CD14-positive monocyte (primary cell): ENCODE measurements around the gene PCDH1. TPM values are rescaled to one million over a fixed set of nuclear protein-coding genes. Genes with fewer than 3 reads are reported as not detected.

Experiments
- DNase-seq, 3 donors: peaks; one replicate each; pipeline ENCODE4 v3.0.0-alpha.2; 2011 to 2022
- H2AFZ ChIP-seq: 2 replicates; pipeline ENCODE4 v1.6.0; 2012; ENCODE audit warnings: mild to moderate bottlenecking, low read depth, low read length, inconsistent platforms; ENCODE audit not compliant: insufficient read depth, poor library complexity, severe bottlenecking
- H3K27ac ChIP-seq, 2 donors: 1 replicate in 1 of 2; 2 replicates in 1 of 2; pipeline ENCODE4 v1.5.1; 2012 to 2013; ENCODE audit warnings: low read length in 2 of 2, control low read depth in 1 of 2, inconsistent platforms in 1 of 2, low read depth in 1 of 2, mild to moderate bottlenecking in 1 of 2
- H3K27me3 ChIP-seq, 2 donors: one replicate each; pipeline versions ENCODE4 v1.6.0 to v1.6.1; 2011 to 2013; ENCODE audit warnings: low read length in 2 of 2; ENCODE audit not compliant: control insufficient read depth in 2 of 2, insufficient read depth in 2 of 2
- H3K36me3 ChIP-seq, 2 donors: replicated peaks in 1 of 2; 1 replicate in 1 of 2; 2 replicates in 1 of 2; pipeline versions ENCODE4 v1.5.1 to v1.6.1; 2012 to 2013; ENCODE audit warnings: low read length in 2 of 2, control low read depth in 1 of 2, inconsistent platforms in 1 of 2, mild to moderate bottlenecking in 1 of 2; ENCODE audit not compliant: insufficient read depth in 2 of 2, control insufficient read depth in 1 of 2
- H3K4me1 ChIP-seq, 2 donors: 1 replicate in 1 of 2; 2 replicates in 1 of 2; pipeline versions ENCODE4 v1.5.1 to v1.6.1; 2012 to 2013; ENCODE audit warnings: low read length in 2 of 2, control low read depth in 1 of 2, inconsistent platforms in 1 of 2, mild to moderate bottlenecking in 1 of 2, moderate library complexity in 1 of 2; ENCODE audit not compliant: insufficient read depth in 2 of 2, control insufficient read depth in 1 of 2
- H3K4me2 ChIP-seq: replicated peaks from 2 replicates; pipeline ENCODE3; 2012; ENCODE audit warnings: low read length, moderate library complexity, mild to moderate bottlenecking; ENCODE audit not compliant: poor library complexity, severe bottlenecking; ENCODE audit errors: extremely low read depth
- H3K4me3 ChIP-seq, 3 experiments: fragments of 200-600 bp in 1 of 3; sonication (generic) in 1 of 3; replicated peaks in 1 of 3; 1 replicate in 2 of 3; 2 replicates in 1 of 3; pipeline ENCODE4 v1.5.1; 2011 to 2013; ENCODE audit warnings: low read length in 3 of 3, mild to moderate bottlenecking in 3 of 3, control low read depth in 2 of 3, low read depth in 2 of 3, inconsistent platforms in 1 of 3, moderate library complexity in 1 of 3
- H3K79me2 ChIP-seq: 2 replicates; pipeline ENCODE4 v1.6.0; 2012; ENCODE audit warnings: mild to moderate bottlenecking, control low read depth, inconsistent platforms, low read length, moderate library complexity; ENCODE audit not compliant: insufficient read depth
- H3K9ac ChIP-seq: 2 replicates; pipeline ENCODE4 v1.6.0; 2017; ENCODE audit warnings: low read length, mild to moderate bottlenecking; ENCODE audit not compliant: insufficient read depth, poor library complexity, severe bottlenecking
- H3K9me3 ChIP-seq, 2 donors: replicated peaks in 1 of 2; 1 replicate in 1 of 2; 2 replicates in 1 of 2; pipeline versions ENCODE4 v1.5.1 to v1.6.1; 2012 to 2013; ENCODE audit warnings: low read length in 2 of 2, control low read depth in 1 of 2; ENCODE audit not compliant: control insufficient read depth in 1 of 2, insufficient read depth in 1 of 2
- H4K20me1 ChIP-seq: 2 replicates; pipeline ENCODE4 v1.6.0; 2012; ENCODE audit warnings: mild to moderate bottlenecking, low read length, control low read depth, moderate library complexity; ENCODE audit not compliant: insufficient read depth
- H3K27ac Mint-ChIP-seq, 7 donors: one replicate each; pipeline ENCODE4 v1.8.0; 2020; ENCODE audit warnings: mild to moderate bottlenecking in 7 of 7, mixed read lengths in 7 of 7, moderate library complexity in 6 of 7, inconsistent platforms in 2 of 7
- H3K27me3 Mint-ChIP-seq, 3 donors: one replicate each; pipeline ENCODE4 v1.8.0; 2021 to 2022; ENCODE audit warnings: low read depth in 3 of 3, mild to moderate bottlenecking in 3 of 3, mixed read lengths in 3 of 3, moderate library complexity in 3 of 3, inconsistent platforms in 1 of 3
- H3K36me3 Mint-ChIP-seq, 2 donors: one replicate each; pipeline ENCODE4 v1.8.0; 2020; ENCODE audit warnings: mixed read lengths in 2 of 2, inconsistent platforms in 1 of 2, mild to moderate bottlenecking in 1 of 2
- H3K4me1 Mint-ChIP-seq: one replicate; pipeline ENCODE4 v1.8.0; 2020; ENCODE audit warnings: mild to moderate bottlenecking, mixed read lengths
- H3K4me3 Mint-ChIP-seq, 2 donors: one replicate each; pipeline ENCODE4 v1.8.0; 2020; ENCODE audit warnings: mild to moderate bottlenecking in 2 of 2, mixed read lengths in 2 of 2, moderate library complexity in 1 of 2
- H3K9me3 Mint-ChIP-seq, 7 donors: one replicate each; pipeline ENCODE4 v1.8.0; 2020 to 2022; ENCODE audit warnings: mixed read lengths in 7 of 7, mild to moderate bottlenecking in 6 of 7, moderate library complexity in 6 of 7, inconsistent platforms in 2 of 7
- WGBS: methylation state at CpG from one replicate; pipeline ENCODE4 v1.1.5; 2013; ENCODE audit warnings: missing lambda C conversion rate; ENCODE audit not compliant: insufficient coverage; 5-methylcytosine and 5-hydroxymethylcytosine counted together
- intact Hi-C, 2 donors: fragments of 100-400 bp; cut with micrococcal nuclease; formaldehyde crosslinking; loops; one replicate each; pipeline versions ENCODE4 v1.15.0 to v1.15.1; 2023
- polyA plus RNA-seq, 3 donors: library from polyadenylated mRNA; depleted of rRNA in 1 of 3; unstranded in 2 of 3; stranded (reverse) in 1 of 3; fragments of 300-500 nt in 2 of 3; fragments of >200 nt in 1 of 3; fragmentation: Illumina TruSeq in 2 of 3; gene quantifications; 1 replicate in 2 of 3; 2 replicates in 1 of 3; pipeline ENCODE4 v1.2.3, GENCODE V29; 2012 to 2021
- TF ChIP-seq, protein P1 (sequence below): fragments of 200-600 bp; IDR thresholded peaks from one replicate; pipeline ENCODE4 v1.8.0; 2022; ENCODE audit warnings: antibody characterized with exemption, mild to moderate bottlenecking

Gene PCDH1
- polyA plus RNA-seq, 3 donors, result not detected

DNA sequence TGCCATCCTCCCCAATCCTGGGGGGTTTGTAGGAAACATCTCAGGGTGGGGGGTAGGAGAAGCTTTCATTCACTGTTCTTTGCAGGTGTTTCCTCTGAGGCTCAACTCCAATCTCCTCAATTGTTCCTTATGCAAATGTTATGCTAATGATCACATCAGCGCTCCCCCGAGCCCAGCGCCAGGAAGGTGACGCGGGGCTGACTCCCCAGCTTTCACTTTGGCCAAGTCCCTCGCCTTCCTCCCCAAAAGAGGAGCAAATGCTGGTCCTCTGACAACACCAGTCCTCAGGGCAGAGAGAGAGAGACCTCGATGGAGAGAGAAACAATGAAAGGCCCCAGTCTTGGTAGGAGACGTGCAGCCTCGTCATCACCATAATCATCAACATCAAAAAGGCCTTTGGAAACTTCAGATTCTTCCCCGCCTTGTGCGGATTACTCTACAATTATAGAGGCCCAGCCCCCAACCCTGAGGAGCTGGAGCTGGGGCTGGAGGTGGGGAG, 39.1 kb downstream of the PCDH1 start:
- DNase-seq, result no peak
- H3K9ac ChIP-seq, result no peak overlapping the region
- no peak overlapping the region for H3K27ac Mint-ChIP-seq
- H3K9me3 ChIP-seq, result no peaks in the 10 kb centered on the region
- H3K4me3 Mint-ChIP-seq, result peak overlapping the region in 1 of 2 donors; percentile 51
- TF ChIP-seq, protein P1, sequence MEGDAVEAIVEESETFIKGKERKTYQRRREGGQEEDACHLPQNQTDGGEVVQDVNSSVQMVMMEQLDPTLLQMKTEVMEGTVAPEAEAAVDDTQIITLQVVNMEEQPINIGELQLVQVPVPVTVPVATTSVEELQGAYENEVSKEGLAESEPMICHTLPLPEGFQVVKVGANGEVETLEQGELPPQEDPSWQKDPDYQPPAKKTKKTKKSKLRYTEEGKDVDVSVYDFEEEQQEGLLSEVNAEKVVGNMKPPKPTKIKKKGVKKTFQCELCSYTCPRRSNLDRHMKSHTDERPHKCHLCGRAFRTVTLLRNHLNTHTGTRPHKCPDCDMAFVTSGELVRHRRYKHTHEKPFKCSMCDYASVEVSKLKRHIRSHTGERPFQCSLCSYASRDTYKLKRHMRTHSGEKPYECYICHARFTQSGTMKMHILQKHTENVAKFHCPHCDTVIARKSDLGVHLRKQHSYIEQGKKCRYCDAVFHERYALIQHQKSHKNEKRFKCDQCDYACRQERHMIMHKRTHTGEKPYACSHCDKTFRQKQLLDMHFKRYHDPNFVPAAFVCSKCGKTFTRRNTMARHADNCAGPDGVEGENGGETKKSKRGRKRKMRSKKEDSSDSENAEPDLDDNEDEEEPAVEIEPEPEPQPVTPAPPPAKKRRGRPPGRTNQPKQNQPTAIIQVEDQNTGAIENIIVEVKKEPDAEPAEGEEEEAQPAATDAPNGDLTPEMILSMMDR, result no peak
- WGBS, result no CpG with 5 or more reads among the region's 11 CpGs
- no peak overlapping the region for H2AFZ ChIP-seq
- H4K20me1 ChIP-seq, result no peaks in the 10 kb centered on the region
- peaks cover 16% of the 10 kb centered on the region for H3K4me1 Mint-ChIP-seq
- H3K36me3 ChIP-seq, result no peaks in the 10 kb centered on the region
- intact Hi-C loops, result no loop called here
- H3K27ac ChIP-seq, result no peak overlapping the region
- H3K4me3 ChIP-seq, result no peak overlapping the region
- peaks cover 0 to 2% of the 10 kb centered on the region in 2 donors for H3K27me3 ChIP-seq
- H3K4me2 ChIP-seq, result no peak overlapping the region
- peaks cover 8 to 16% (median 13%) of the 10 kb centered on the region in 3 donors for H3K27me3 Mint-ChIP-seq
- H3K36me3 Mint-ChIP-seq, result no peaks in the 10 kb centered on the region
- no peaks in the 10 kb centered on the region for H3K79me2 ChIP-seq
- peaks cover 8 to 14% of the 10 kb centered on the region in 2 donors for H3K4me1 ChIP-seq
- no peaks in the 10 kb centered on the region for H3K9me3 Mint-ChIP-seq

DNA sequence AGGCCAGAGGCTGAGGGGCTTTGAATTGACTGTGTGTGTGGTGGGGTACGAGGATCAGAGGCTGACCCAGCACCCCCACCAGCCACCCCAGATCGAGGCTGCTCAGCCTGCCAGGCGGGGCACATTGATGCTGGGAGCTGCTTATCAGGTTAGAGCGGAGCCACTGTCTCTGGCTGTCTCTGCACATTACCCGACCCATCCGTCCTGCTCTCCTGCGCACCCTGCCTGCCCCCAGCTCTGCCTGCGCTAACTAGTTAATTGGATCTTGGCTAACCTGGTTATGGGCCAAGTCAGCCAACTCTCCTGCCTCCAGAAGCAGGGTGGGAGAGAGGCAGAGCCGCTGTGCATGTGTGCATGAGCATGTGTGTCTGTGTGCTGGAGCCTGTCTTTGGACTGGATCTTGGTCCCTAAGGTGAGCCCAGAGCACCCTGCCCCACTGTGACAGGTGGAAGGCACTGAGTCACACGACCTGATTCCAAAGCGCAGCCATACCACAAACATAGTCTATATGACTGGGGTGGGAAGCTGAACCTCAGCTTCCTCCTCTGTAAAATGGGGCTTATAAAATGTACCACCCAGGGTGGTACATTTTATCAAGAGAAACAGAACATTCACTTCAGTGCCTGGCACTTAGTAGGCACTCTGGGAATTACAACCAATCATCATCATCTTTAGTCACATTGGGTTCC, 39.7 kb downstream of the PCDH1 start:
- Histone ChIP-seq H3K9me3 (no peaks in the 10 kb centered on the region), H3K36me3 (no peaks in the 10 kb centered on the region), H3K4me1 (peaks cover 8 to 14% of the 10 kb centered on the region in 2 donors), H3K4me2 (no peak overlapping the region), H3K4me3 (no peak overlapping the region), H3K27ac (no peak overlapping the region), H3K79me2 (no peaks in the 10 kb centered on the region), H2AFZ (no peak overlapping the region), H4K20me1 (no peaks in the 10 kb centered on the region), H3K27me3 (no peaks in the 10 kb centered on the region), H3K9ac (no peak overlapping the region)
- no peak overlapping the region for H3K4me3 Mint-ChIP-seq
- intact Hi-C loops, result no loop called here
- H3K9me3 Mint-ChIP-seq, result no peaks in the 10 kb centered on the region
- H3K4me1 Mint-ChIP-seq, result peaks cover 16% of the 10 kb centered on the region
- TF ChIP-seq, protein P1, result no peak
- H3K27me3 Mint-ChIP-seq, result peaks cover 8 to 15% (median 8%) of the 10 kb centered on the region in 3 donors
- H3K27ac Mint-ChIP-seq, result peak overlapping the region in 1 of 7 donors; percentile 42
- WGBS, result 92% methylated on average over 8 of the region's 11 CpGs
- H3K36me3 Mint-ChIP-seq, result no peaks in the 10 kb centered on the region
- DNase-seq, result no peak
